Activated CD4-positive, alpha-beta memory T cell treated with anti-CD3 and anti-CD28 coated beads for 36 hours (primary cell): ENCODE measurements around the gene ABCA2. TPM values are rescaled to one million over a fixed set of nuclear protein-coding genes. Genes with fewer than 3 reads are reported as not detected.
"Not testable (repeated sequence)": the region's sequence is repeated elsewhere in the genome, so short reads cannot be mapped to it uniquely, and the experiment has no call there.

Experiments used
- CTCF ChIA-PET: fragments of 350-600 bp; sonication (Branson Sonifier 250); formaldehyde crosslinking; loops from one replicate; lab custom pipeline; 2021; ENCODE audit warnings: antibody characterized with exemption, inconsistent platforms; lab: Charles Lee
- POLR2A ChIA-PET: fragments of 350-600 bp; sonication (Branson Sonifier 250); formaldehyde crosslinking; loops from one replicate; lab custom pipeline; 2021; ENCODE audit warnings: antibody characterized with exemption; lab: Charles Lee
- DNase-seq: peaks from one replicate; pipeline ENCODE4 v3.0.0-alpha.2; 2020
- H3K27ac Mint-ChIP-seq: one replicate; pipeline ENCODE4 v1.8.0; 2021; ENCODE audit warnings: mixed read lengths
- H3K27me3 Mint-ChIP-seq: one replicate; pipeline ENCODE4 v1.8.0; 2021; ENCODE audit warnings: mixed read lengths
- H3K36me3 Mint-ChIP-seq: one replicate; pipeline ENCODE4 v1.8.0; 2021; ENCODE audit warnings: mixed read lengths
- H3K4me1 Mint-ChIP-seq: one replicate; pipeline ENCODE4 v1.8.0; 2021; ENCODE audit warnings: low read depth, mixed read lengths
- H3K4me3 Mint-ChIP-seq: one replicate; pipeline ENCODE4 v1.8.0; 2021; ENCODE audit warnings: mild to moderate bottlenecking, mixed read lengths
- H3K9me3 Mint-ChIP-seq: one replicate; pipeline ENCODE4 v1.8.0; 2021; ENCODE audit warnings: mixed read lengths
- intact Hi-C: fragments of 100-400 bp; cut with micrococcal nuclease; formaldehyde crosslinking; loops from one replicate; pipeline ENCODE4 v1.15.1; 2023
- total RNA-seq, 2 experiments: library from RNA; stranded (reverse); gene quantifications; one replicate each; pipeline ENCODE4 v1.2.3, GENCODE V29; 2021

The ABCA2 gene
- total RNA-seq, 2 experiments from 2014 or later: 22.1 to 22.9 TPM

- DNase-seq: no peak
- Mint-ChIP-seq H3K4me1 (peaks cover 3% of the 10 kb centered on the region), H3K4me3 (no peak overlapping the region), H3K36me3 (no peaks in the 10 kb centered on the region), H3K9me3 (no peaks in the 10 kb centered on the region), H3K27me3 (no peaks in the 10 kb centered on the region), H3K27ac (no peak overlapping the region)
- CTCF ChIA-PET: no interaction called here
- intact Hi-C loops: no loop called here
- POLR2A ChIA-PET: no interaction called here
These were observed 18.8 kb downstream of the ABCA2 start for GRCh38 chr9:137009217-137009616.

GRCh38 chr9:137008312-137008711 is 19.7 kb downstream of the ABCA2 start:
- intact Hi-C loops: no loop called here
- Mint-ChIP-seq H3K36me3 (no peaks in the 10 kb centered on the region), H3K27ac (no peak overlapping the region), H3K4me3 (no peak overlapping the region), H3K4me1 (peaks cover 3% of the 10 kb centered on the region), H3K27me3 (no peaks in the 10 kb centered on the region), H3K9me3 (no peaks in the 10 kb centered on the region)
- DNase-seq: no peak
- POLR2A ChIA-PET: no interaction called here
- CTCF ChIA-PET: no interaction called here

GRCh38 chr9:137007816-137008270 is 20.2 kb downstream of the ABCA2 start:
- H3K36me3 Mint-ChIP-seq: no peaks in the 10 kb centered on the region
- DNase-seq: no peak
- intact Hi-C loops: no loop called here
- H3K9me3 Mint-ChIP-seq: no peaks in the 10 kb centered on the region
- ChIA-PET POLR2A (no interaction called here), CTCF (interaction anchor here (1.3 kb wide), 1 partner anchor 27 kb away, joined by 4 read pairs; no protein-coding TSS in a partner anchor)
- H3K4me1 Mint-ChIP-seq: peaks cover 3% of the 10 kb centered on the region
- no peaks in the 10 kb centered on the region for H3K27me3 Mint-ChIP-seq
- no peak overlapping the region for H3K27ac Mint-ChIP-seq
- H3K4me3 Mint-ChIP-seq: no peak overlapping the region

- no peak for DNase-seq
- Mint-ChIP-seq H3K27ac (no peak overlapping the region), H3K9me3 (no peaks in the 10 kb centered on the region), H3K27me3 (no peaks in the 10 kb centered on the region), H3K4me1 (peaks cover 3% of the 10 kb centered on the region), H3K36me3 (no peaks in the 10 kb centered on the region), H3K4me3 (no peak overlapping the region)
- ChIA-PET POLR2A (no interaction called here), CTCF (interaction anchor here (1.3 kb wide), 1 partner anchor 28 kb away, joined by 4 read pairs; no protein-coding TSS in a partner anchor)
- intact Hi-C loops: no loop called here
These were observed 20.8 kb downstream of the ABCA2 start for GRCh38 chr9:137007108-137007815.

GRCh38 chr9:137006116-137007003 is 21.7 kb downstream of the ABCA2 start:
- H3K4me1 Mint-ChIP-seq: peaks cover 3% of the 10 kb centered on the region
- no peak for DNase-seq
- intact Hi-C loops: no loop called here
- H3K9me3 Mint-ChIP-seq: no peaks in the 10 kb centered on the region
- no peaks in the 10 kb centered on the region for H3K36me3 Mint-ChIP-seq
- CTCF ChIA-PET: interaction anchor here (0.7 to 4.5 kb wide), 3 partner anchors 29 to 57 kb away, joined by 3 to 29 read pairs (median 4); no protein-coding TSS in a partner anchor
- H3K27ac Mint-ChIP-seq: no peak overlapping the region
- H3K4me3 Mint-ChIP-seq: no peak overlapping the region
- H3K27me3 Mint-ChIP-seq: no peaks in the 10 kb centered on the region
- POLR2A ChIA-PET: no interaction called here

GRCh38 chr9:137004285-137004684 is 23.8 kb downstream of the ABCA2 start:
- intact Hi-C loops, H3K36me3 Mint-ChIP-seq, POLR2A ChIA-PET, H3K27me3 Mint-ChIP-seq, H3K9me3 Mint-ChIP-seq, H3K27ac Mint-ChIP-seq, H3K4me3 Mint-ChIP-seq: not testable (repeated sequence)
- H3K4me1 Mint-ChIP-seq: peaks cover 11% of the 10 kb centered on the region
- CTCF ChIA-PET: interaction anchor here (4.5 kb wide), 1 partner anchor 31 kb away, joined by 29 read pairs; no protein-coding TSS in a partner anchor
- peak; percentile 37 for DNase-seq

GRCh38 chr9:137002646-137003041 is 25.4 kb downstream of the ABCA2 start:
- peaks cover 5% of the 10 kb centered on the region for H3K27me3 Mint-ChIP-seq
- intact Hi-C loops: no loop called here
- H3K36me3 Mint-ChIP-seq: no peaks in the 10 kb centered on the region
- no peaks in the 10 kb centered on the region for H3K9me3 Mint-ChIP-seq
- CTCF ChIA-PET: interaction anchor here (1.0 to 4.5 kb wide), 5 partner anchors 9 to 33 kb away, joined by 3 to 29 read pairs (median 4); partner anchors contain the start of genes ABCA2 and PAXX
- no peak overlapping the region for H3K27ac Mint-ChIP-seq
- DNase-seq: no peak
- POLR2A ChIA-PET: no interaction called here
- H3K4me1 Mint-ChIP-seq: peaks cover 22% of the 10 kb centered on the region
- H3K4me3 Mint-ChIP-seq: no peak overlapping the region

- Mint-ChIP-seq H3K4me1 (peaks cover 24% of the 10 kb centered on the region), H3K4me3 (no peak overlapping the region), H3K27ac (no peak overlapping the region), H3K27me3 (peaks cover 7% of the 10 kb centered on the region), H3K9me3 (no peaks in the 10 kb centered on the region), H3K36me3 (no peaks in the 10 kb centered on the region)
- no peak for DNase-seq
- intact Hi-C loops: no loop called here
- POLR2A ChIA-PET: no interaction called here
- CTCF ChIA-PET: interaction anchor here (1.1 to 4.5 kb wide), 5 partner anchors 8 to 33 kb away, joined by 3 to 29 read pairs (median 4); partner anchors contain the start of genes ABCA2 and PAXX
These were observed 26.0 kb downstream of the ABCA2 start for GRCh38 chr9:137001857-137002645.

GRCh38 chr9:137000177-137000930 is 27.7 kb downstream of the ABCA2 start:
- Mint-ChIP-seq H3K4me3 (no peak overlapping the region), H3K27me3 (peaks cover 7% of the 10 kb centered on the region), H3K9me3 (no peaks in the 10 kb centered on the region), H3K36me3 (no peaks in the 10 kb centered on the region), H3K4me1 (peaks cover 30% of the 10 kb centered on the region), H3K27ac (peak overlapping the region; percentile 54)
- ChIA-PET POLR2A (interaction anchor here (1.1 to 1.3 kb wide), 2 partner anchors 35 to 114 kb away, joined by 3 to 4 read pairs; partner anchors contain the start of gene TRAF2), CTCF (interaction anchor here (0.6 to 1.7 kb wide), 6 partner anchors 22 to 158 kb away, joined by 3 to 21 read pairs (median 4); partner anchors contain the start of gene AJM1)
- intact Hi-C loops: no loop called here
- peak; percentile 69 for DNase-seq

GRCh38 chr9:136997830-136998234 is 30.2 kb downstream of the ABCA2 start:
- Mint-ChIP-seq H3K9me3 (no peaks in the 10 kb centered on the region), H3K27ac (peak overlapping the region; percentile 46), H3K27me3 (peaks cover 7% of the 10 kb centered on the region), H3K36me3 (peaks cover 10% of the 10 kb centered on the region), H3K4me1 (peaks cover 39% of the 10 kb centered on the region), H3K4me3 (peak overlapping the region; percentile 3)
- intact Hi-C loops: loop anchor here (5.0 kb wide), 1 partner anchor 34 kb away; the partner anchor contains the start of gene FUT7
- DNase-seq: peak; percentile 56
- ChIA-PET CTCF (no interaction called here), POLR2A (interaction anchor here (0.7 kb wide), 1 partner anchor 129 kb away, joined by 3 read pairs; no protein-coding TSS in a partner anchor)
